Endothelial cell of hepatic sinusoid (primary cell): ENCODE results near the gene NFU1.

Experiments used
- in situ Hi-C: cut with HindIII; loops from 2 replicates; pipeline ENCODE4 v1.10.0; 2017; ENCODE audit warnings: low sequenced_read_pairs

The NFU1 gene

GRCh38 chr2:69353360-69353759 is 83.9 kb downstream of the NFU1 start:
- in situ Hi-C loops, result no loop called here

- in situ Hi-C loops, result no loop called here
Measured at GRCh38 chr2:69348781-69349180, 88.5 kb downstream of the NFU1 start.
